ENCODE measurements around the gene KRT17. TPM values are rescaled to one million over a fixed set of nuclear protein-coding genes. Genes with fewer than 3 reads are reported as not detected.

The KRT17 gene
- total and polyA plus RNA-seq, 7 experiments from 2014 or later, result not detected

DNA sequence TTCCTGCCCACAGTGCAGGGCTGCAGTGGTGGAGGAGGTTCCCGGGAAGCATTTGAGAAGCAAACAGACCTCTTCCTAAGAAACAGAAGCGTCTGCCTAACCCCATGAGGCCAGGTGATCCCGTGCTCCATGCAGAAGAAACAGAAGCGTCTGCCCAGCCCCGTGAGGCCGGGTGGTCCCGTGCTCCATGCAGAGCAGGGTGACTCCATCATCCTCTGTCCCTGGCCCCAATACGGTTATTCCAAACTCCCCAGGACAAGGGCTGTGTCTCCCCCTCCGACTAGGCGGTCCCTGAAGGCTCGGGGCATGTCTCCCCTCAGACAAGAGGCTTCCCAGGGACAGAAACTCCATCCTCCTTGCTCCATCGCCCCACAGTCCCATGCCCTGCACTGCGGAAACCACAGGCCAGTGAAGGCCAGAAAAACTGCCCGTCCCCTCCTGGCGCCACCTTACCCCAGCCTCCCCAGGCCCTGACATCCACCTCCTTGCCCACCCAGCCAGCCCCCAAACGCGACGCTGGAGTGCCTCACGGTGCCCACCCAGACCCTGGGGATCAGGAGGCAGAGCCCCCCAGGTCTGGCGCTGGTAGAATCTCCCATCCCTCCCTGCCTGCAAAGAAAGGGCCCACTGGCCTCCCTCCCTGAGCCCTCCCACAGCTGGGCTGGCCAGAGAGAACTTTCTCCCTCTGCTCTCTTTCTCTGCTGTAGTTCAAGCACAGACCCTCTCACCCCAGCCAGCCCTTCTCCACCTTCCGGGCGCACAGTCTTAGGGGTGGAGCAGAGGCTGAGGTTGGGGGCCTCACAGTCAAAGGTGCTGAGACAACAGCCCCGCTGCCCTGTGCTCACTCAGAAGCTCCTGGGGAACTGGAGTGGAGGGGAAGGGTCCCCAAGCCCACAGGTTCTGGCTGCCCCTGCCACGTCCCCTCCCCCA lies 30.6 kb upstream of the KRT17 start:
- Mint-ChIP-seq H3K9me3 (no peaks in the 10 kb centered on the region), H3K4me1 (no peaks in the 10 kb centered on the region), H3K36me3 (no peaks in the 10 kb centered on the region), H3K27ac (no peak overlapping the region), H3K4me3 (no peak overlapping the region), H3K27me3 (no peaks in the 10 kb centered on the region)
- H3K36me3 ChIP-seq (ENCODE audit: control insufficient read depth in 2 of 3, insufficient read depth in 3 of 3, low read length in 3 of 3), result no peaks in the 10 kb centered on the region
- no peaks in the 10 kb centered on the region for H3K9me3 ChIP-seq (ENCODE audit: control insufficient read depth in 2 of 3, low read length in 3 of 3)
- ChIA-PET CTCF (interaction anchor here (1.2 kb wide), 1 partner anchor 8 kb away, joined by 7 read pairs; no protein-coding TSS in a partner anchor), POLR2A (no interaction called here)
- no peaks in the 10 kb centered on the region for H3K4me1 ChIP-seq (ENCODE audit: control insufficient read depth in 2 of 2, insufficient read depth in 2 of 2, low read length in 2 of 2)
- intact Hi-C loops (cut with micrococcal nuclease), result no loop called here
- H3K27ac ChIP-seq (ENCODE audit: low read depth, low read length), result no peak overlapping the region
- no peak overlapping the region for H3K4me3 ChIP-seq (ENCODE audit: low read length)
- DNase-seq (no peak), ATAC-seq (no peak)
- H3K27me3 ChIP-seq (ENCODE audit: control insufficient read depth in 2 of 2, insufficient read depth in 2 of 2, low read length in 2 of 2), result no peaks in the 10 kb centered on the region

DNA sequence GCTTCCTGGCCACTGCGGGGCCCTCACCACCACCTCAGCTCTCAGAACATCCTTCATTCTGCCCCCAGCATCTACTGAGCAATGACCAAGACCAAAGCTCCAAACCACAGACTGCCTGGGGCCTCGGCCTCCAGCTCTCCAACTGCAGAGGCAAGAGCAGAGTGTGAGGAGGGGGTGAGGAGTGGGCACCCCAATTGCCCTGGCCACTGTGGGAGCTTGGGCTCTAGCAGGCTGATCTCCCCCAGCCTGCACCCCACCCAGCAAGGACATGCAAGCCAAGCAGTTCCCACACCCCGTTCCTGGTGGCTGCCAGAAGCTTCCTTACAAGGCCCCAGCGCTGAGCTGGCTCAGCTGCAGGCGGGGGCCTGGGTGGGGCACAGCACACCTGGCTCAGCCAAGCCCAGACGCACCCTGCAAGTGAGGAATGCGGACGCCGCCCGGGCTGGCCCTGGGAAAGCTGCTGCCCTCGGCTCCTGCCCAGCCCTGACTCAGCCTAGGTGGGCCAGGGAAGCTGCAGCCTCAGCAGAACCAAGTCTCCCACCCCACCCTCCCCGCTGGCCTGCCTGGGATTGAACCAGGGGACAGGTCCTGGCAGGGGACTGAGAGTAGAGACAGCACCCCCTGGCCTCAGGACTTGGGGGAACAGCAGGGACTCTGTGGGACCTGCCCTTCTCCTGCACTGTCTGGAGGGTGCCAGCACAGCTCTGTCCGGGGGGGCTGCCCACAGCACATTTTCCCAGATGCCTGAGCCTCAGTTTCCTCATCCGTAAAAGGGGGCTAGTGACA lies 29.7 kb upstream of the KRT17 start:
- ChIA-PET CTCF (interaction anchor here (1.2 to 2.0 kb wide), 2 partner anchors 9 to 105 kb away, joined by 6 to 7 read pairs; no protein-coding TSS in a partner anchor), POLR2A (interaction anchor here (0.5 kb wide), 1 partner anchor 333 kb away, joined by 5 read pairs; no protein-coding TSS in a partner anchor)
- Histone ChIP-seq H3K4me3 (ENCODE audit: low read length) (no peak overlapping the region), H3K27ac (ENCODE audit: low read depth, low read length) (no peak overlapping the region), H3K9me3 (ENCODE audit: control insufficient read depth in 2 of 3, low read length in 3 of 3) (no peaks in the 10 kb centered on the region), H3K27me3 (ENCODE audit: control insufficient read depth in 2 of 2, insufficient read depth in 2 of 2, low read length in 2 of 2) (no peaks in the 10 kb centered on the region), H3K4me1 (ENCODE audit: control insufficient read depth in 2 of 2, insufficient read depth in 2 of 2, low read length in 2 of 2) (no peaks in the 10 kb centered on the region), H3K36me3 (ENCODE audit: control insufficient read depth in 2 of 3, insufficient read depth in 3 of 3, low read length in 3 of 3) (no peaks in the 10 kb centered on the region)
- intact Hi-C loops (cut with micrococcal nuclease), result no loop called here
- Mint-ChIP-seq H3K27me3 (no peaks in the 10 kb centered on the region), H3K27ac (no peak overlapping the region), H3K36me3 (no peaks in the 10 kb centered on the region), H3K4me1 (no peaks in the 10 kb centered on the region), H3K9me3 (no peaks in the 10 kb centered on the region), H3K4me3 (no peak overlapping the region)
- ATAC-seq (no peak), DNase-seq (no peak)

DNA sequence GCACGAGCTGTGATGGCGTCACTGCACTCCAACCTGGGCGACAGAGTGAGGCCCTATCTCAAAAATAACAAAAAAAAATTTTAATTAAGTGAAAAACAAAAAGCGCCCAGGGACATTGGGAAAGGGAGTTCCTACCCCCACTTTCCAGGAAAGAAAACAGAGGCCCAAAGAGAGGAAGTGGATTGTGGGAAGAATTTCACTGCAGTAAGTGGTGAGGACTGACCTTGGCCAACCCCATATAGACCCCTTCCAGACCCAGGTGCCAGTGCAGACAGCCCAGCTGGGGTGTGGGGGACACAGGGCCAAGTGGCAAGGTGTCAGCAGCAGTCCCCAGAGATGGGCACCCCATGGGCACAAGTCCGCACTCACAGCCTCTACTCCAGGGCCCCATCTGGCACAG lies 29.0 kb upstream of the KRT17 start:
- DNase-seq (no peak), ATAC-seq (no peak)
- peaks cover 2 to 5% (median 5%) of the 10 kb centered on the region in 7 donors for H3K4me1 Mint-ChIP-seq
- Histone ChIP-seq H3K4me1 (ENCODE audit: control insufficient read depth in 2 of 2, insufficient read depth in 2 of 2, low read length in 2 of 2) (peaks cover 2% of the 10 kb centered on the region in 2 donors), H3K27ac (ENCODE audit: low read depth, low read length) (no peak overlapping the region), H3K4me3 (ENCODE audit: low read length) (no peak overlapping the region), H3K36me3 (ENCODE audit: control insufficient read depth in 2 of 3, insufficient read depth in 3 of 3, low read length in 3 of 3) (no peaks in the 10 kb centered on the region), H3K27me3 (ENCODE audit: control insufficient read depth in 2 of 2, insufficient read depth in 2 of 2, low read length in 2 of 2) (no peaks in the 10 kb centered on the region), H3K9me3 (ENCODE audit: control insufficient read depth in 2 of 3, low read length in 3 of 3) (no peaks in the 10 kb centered on the region)
- peaks cover 0 to 2% (median 0%) of the 10 kb centered on the region in 11 donors for H3K9me3 Mint-ChIP-seq
- H3K36me3 Mint-ChIP-seq, result no peaks in the 10 kb centered on the region
- no peak overlapping the region for H3K4me3 Mint-ChIP-seq
- intact Hi-C loops (cut with micrococcal nuclease), result no loop called here
- ChIA-PET POLR2A (no interaction called here), CTCF (interaction anchor here (1.2 to 8.3 kb wide), 3 partner anchors 10 to 104 kb away, joined by 6 to 125 read pairs (median 7); no protein-coding TSS in a partner anchor)
- no peaks in the 10 kb centered on the region for H3K27me3 Mint-ChIP-seq
- no peak overlapping the region for H3K27ac Mint-ChIP-seq

DNA sequence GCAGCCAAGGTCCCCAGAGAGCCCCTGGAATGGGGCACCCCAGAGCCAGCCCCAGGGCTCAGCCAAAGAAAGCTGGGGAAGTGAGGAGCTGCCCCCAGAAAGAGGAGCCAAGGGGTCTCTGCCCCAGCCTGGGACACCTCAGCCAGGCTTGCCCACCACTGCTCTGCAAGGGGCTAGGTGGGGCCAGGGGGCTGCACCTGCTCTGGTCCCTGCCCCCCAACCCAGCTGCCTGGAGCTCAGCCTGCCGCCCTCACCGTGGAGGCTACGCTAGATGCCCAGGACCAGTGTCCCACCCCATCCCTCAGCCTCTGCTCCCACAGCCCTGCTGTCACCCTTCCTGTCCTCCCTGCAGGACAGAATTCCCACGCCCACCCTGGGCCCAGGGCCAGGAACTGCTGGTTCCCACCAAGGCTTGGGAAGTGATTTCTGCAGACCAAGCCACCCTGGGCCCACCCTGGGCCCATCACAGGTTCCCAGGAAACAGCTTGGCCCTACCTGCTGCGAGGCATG lies 28.1 kb upstream of the KRT17 start:
- no peaks in the 10 kb centered on the region for H3K36me3 Mint-ChIP-seq
- no peak overlapping the region for H3K27ac ChIP-seq (ENCODE audit: low read depth, low read length)
- H3K27me3 ChIP-seq (ENCODE audit: control insufficient read depth in 2 of 2, insufficient read depth in 2 of 2, low read length in 2 of 2), result no peaks in the 10 kb centered on the region
- ChIA-PET POLR2A (no interaction called here), CTCF (interaction anchor here (2.0 to 8.3 kb wide), 2 partner anchors 12 to 103 kb away, joined by 6 to 125 read pairs; no protein-coding TSS in a partner anchor)
- no peak overlapping the region for H3K4me3 Mint-ChIP-seq
- peaks cover 6 to 14% (median 8%) of the 10 kb centered on the region in 7 donors for H3K4me1 Mint-ChIP-seq
- no peaks in the 10 kb centered on the region for H3K36me3 ChIP-seq (ENCODE audit: control insufficient read depth in 2 of 3, insufficient read depth in 3 of 3, low read length in 3 of 3)
- ATAC-seq (no peak), DNase-seq (no peak)
- intact Hi-C loops (cut with micrococcal nuclease), result no loop called here
- no peak overlapping the region for H3K27ac Mint-ChIP-seq
- no peaks in the 10 kb centered on the region for H3K9me3 ChIP-seq (ENCODE audit: control insufficient read depth in 2 of 3, low read length in 3 of 3)
- H3K27me3 Mint-ChIP-seq, result no peaks in the 10 kb centered on the region
- H3K4me3 ChIP-seq (ENCODE audit: low read length), result no peak overlapping the region
- H3K4me1 ChIP-seq (ENCODE audit: control insufficient read depth in 2 of 2, insufficient read depth in 2 of 2, low read length in 2 of 2), result peaks cover 8 to 11% of the 10 kb centered on the region in 2 donors
- peaks cover 0 to 2% (median 0%) of the 10 kb centered on the region in 11 donors for H3K9me3 Mint-ChIP-seq

DNA sequence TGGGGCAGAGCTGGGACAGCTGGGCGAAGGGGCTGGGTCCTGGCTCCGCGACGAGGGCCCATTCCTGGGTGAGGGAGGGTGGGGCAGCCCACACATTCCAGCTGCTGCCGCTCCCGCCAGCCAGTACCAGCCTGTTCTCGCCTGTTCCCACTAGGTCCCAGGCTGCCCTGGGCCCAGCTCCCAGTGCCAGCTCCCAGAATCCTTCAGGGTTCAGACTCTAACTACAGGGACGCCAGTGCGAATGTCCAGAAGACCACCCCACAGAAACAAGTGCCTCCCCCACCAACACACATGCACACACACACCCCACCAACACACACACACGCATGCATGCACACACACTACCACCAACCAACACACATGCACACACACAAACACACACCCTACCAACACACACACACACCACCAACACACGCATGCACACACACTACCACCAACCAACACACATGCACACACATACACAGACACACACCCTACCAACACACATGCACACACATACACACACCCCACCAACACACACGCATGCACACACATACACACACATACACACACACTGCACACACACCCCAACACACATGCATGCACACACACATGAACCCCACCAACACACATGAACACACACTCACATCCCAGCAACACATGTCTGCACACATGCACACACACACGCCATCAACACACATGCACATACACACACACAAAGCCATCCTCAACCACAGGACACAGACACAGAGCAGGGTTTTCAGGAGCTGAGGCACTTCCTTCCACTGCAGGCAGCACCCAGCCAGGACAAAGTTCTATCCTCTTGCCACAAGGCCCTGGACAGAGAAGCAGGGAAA lies 27.5 kb upstream of the KRT17 start:
- no peak overlapping the region for H3K4me3 ChIP-seq (ENCODE audit: low read length)
- no peaks in the 10 kb centered on the region for H3K27me3 ChIP-seq (ENCODE audit: control insufficient read depth in 2 of 2, insufficient read depth in 2 of 2, low read length in 2 of 2)
- ChIA-PET POLR2A (interaction anchor here (0.6 kb wide), 1 partner anchor 19 kb away, joined by 3 read pairs; no protein-coding TSS in a partner anchor), CTCF (interaction anchor here (2.0 to 8.3 kb wide), 2 partner anchors 12 to 102 kb away, joined by 6 to 125 read pairs; no protein-coding TSS in a partner anchor)
- Mint-ChIP-seq H3K4me1 (peaks cover 6 to 14% (median 8%) of the 10 kb centered on the region in 7 donors), H3K27ac (peak overlapping the region in 3 of 9 donors; percentile 1 to 87 (median 9)), H3K27me3 (no peaks in the 10 kb centered on the region), H3K36me3 (no peaks in the 10 kb centered on the region), H3K4me3 (peak overlapping the region in 1 of 10 donors; percentile 3), H3K9me3 (peaks cover 0 to 2% (median 0%) of the 10 kb centered on the region in 11 donors)
- intact Hi-C loops (cut with micrococcal nuclease), result no loop called here
- no peaks in the 10 kb centered on the region for H3K36me3 ChIP-seq (ENCODE audit: control insufficient read depth in 2 of 3, insufficient read depth in 3 of 3, low read length in 3 of 3)
- no peak overlapping the region for H3K27ac ChIP-seq (ENCODE audit: low read depth, low read length)
- no peaks in the 10 kb centered on the region for H3K9me3 ChIP-seq (ENCODE audit: control insufficient read depth in 2 of 3, low read length in 3 of 3)
- peaks cover 8 to 12% of the 10 kb centered on the region in 2 donors for H3K4me1 ChIP-seq (ENCODE audit: control insufficient read depth in 2 of 2, insufficient read depth in 2 of 2, low read length in 2 of 2)
- ATAC-seq, result no peak
- DNase-seq, result no peak
